ENCODE measurements around the gene PDZRN4.
"Not testable (repeated sequence)": the region's sequence is repeated elsewhere in the genome, so short reads cannot be mapped to it uniquely, and the experiment has no call there.

Gene PDZRN4

DNA sequence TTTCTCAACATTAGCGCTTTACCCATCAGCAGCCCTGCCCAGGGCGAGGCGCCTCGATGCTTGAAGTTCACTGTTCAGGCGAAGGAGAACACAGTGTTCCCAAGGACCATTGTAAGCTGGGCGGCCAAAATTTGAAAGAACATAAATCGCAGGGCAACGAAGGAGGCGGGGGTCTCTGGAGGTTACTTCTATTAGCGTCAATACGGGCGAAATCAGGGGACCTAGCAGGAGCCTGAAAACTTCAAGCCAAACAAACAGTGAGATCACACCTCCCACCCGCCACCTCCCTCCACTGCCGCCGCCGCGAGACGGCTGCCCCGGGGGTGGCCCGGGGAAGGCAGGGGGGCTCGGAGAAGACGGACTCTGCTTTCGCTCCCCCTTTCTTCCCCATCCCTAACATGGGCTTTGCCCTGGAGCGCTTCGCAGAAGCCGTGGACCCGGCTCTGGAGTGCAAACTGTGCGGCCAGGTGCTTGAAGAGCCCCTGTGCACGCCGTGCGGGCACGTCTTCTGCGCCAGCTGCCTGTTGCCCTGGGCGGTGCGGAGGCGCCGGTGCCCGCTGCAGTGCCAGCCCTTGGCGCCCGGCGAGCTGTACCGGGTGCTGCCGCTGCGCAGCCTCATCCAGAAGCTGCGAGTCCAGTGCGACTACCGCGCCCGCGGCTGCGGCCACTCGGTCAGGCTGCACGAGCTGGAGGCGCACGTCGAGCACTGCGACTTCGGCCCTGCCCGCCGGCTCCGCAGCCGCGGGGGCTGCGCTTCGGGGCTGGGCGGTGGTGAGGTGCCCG, at the start of gene PDZRN4:
PDZRN4 (plus strand) TSS at position 263 of the 783 bp plus-strand sequence.
- DNase-seq: no peak

- DNase-seq: no peak
These were observed 48.0 kb upstream of the PDZRN4 start for GRCh38 chr12:41140117-41140516.

DNA sequence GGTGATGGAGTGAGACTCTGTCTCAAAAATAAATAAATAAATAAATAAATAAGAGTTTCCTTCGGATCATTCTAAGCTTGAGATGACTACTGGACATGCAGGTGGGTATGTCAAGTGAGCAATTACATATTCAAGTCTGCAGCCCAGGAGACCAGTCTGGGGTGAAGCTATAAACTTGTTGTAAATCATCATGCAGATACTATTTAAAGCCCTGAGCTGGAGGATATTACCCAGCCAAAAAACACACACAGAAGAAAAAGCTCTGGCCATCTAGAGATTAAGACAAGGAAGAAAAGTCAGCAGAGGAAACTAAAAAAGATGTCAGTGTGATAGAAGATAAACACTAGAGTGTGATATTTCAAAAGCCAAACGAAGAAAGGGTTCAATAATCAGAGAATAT, 47.0 kb upstream of the PDZRN4 start:
- no peak for DNase-seq

DNA sequence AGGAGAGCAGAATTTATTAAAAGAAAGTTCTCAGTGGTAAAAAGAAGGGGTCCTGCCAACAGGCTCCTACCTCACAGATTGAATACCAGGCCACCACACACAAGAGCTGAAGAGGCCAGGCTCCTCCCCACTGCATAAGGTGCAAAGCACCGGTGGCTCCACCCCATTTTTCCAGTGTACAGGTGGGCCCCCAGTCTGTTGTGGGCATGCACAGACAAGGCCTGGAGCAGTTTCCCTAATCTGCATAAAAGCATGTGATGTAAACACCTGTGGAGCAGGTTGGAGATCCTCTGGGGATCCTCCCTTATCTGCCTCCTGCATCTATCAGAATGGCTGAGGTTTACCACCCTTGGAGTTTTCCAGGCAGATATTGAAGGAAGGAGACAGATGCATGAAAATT, 45.7 kb upstream of the PDZRN4 start:
- DNase-seq: no peak

DNA sequence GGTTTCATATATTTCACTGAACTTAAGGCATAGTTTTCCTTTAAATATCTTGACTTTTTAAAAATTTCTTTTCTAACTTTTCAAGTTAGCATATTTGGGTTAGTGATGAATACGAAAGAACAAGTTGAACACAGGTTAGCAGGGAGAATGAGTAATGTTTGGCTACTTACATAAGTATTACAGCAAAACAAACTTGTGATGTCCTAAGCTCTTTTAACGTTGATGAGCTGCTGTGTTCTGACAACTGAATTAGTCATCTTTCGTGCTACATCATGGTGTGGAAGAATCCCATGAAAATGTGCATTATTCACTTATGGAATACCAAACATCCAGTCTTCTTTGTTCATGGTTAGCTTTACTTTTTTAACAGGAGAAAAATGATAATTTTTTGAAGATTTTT, 36.3 kb upstream of the PDZRN4 start:
- DNase-seq: no peak

DNA sequence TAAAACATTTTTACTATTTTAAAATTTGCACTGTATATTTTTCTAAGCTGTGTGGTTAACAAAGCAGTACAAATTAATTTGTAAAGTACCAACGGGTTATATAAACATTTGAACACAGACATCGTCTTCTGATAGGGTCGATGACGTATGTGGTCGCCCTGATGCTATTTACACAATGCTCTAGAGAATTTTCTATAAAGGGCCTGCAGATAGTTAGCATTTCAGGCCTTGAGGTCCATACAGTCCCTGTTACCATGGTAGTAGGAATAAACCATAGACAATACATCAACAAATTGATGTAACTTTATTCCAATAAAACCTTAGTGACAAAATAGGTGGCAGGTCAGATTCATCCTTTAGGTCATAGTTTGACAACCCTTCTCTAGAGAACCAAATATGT, 25.7 kb upstream of the PDZRN4 start:
- no peak for DNase-seq

DNA sequence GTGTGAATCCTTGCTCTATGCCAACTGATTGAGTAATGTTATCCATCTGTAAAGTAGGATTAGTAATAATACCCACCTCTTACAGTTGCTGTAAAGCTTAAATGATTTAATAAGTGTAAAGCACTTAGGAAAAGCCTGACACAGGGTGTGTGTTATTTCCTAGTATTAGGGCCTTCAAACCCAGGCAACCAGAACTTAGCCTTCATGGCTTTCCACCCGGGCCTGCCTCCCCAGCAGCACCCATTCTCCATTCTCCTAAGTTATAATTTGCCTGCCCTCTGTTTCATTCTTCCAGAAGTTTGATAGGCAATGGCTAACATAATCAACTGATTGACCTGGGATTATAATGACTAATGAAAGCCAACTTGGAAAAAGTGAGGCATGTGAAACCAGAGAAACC, 20.4 kb upstream of the PDZRN4 start:
- DNase-seq: no peak

DNA sequence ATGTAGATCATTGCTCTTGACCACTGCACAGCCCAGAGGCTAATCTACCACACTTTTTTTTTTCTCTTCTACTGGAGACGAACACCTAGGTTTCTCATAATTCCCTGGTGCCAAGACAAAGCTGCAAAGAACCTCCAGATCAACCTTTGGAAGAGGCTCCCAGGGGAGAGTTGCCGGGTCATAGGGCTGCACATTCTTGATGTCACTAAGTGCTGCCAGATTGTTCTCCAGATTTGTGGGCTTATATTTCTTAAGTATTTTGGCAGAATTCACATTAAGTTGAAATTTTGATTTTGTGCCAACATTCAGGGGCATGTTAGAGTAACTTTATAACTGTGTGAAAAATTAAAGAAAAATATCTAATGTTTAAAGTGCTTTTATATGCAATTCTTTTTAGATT, 13.5 kb upstream of the PDZRN4 start:
- no peak for DNase-seq

GRCh38 chr12:41179507-41179906, 8.6 kb upstream of the PDZRN4 start:
- not testable (repeated sequence) for DNase-seq

GRCh38 chr12:41184864-41185263, 3.3 kb upstream of the PDZRN4 start:
- no peak for DNase-seq

GRCh38 chr12:41186026-41186425, 2.1 kb upstream of the PDZRN4 start:
- no peak for DNase-seq

DNA sequence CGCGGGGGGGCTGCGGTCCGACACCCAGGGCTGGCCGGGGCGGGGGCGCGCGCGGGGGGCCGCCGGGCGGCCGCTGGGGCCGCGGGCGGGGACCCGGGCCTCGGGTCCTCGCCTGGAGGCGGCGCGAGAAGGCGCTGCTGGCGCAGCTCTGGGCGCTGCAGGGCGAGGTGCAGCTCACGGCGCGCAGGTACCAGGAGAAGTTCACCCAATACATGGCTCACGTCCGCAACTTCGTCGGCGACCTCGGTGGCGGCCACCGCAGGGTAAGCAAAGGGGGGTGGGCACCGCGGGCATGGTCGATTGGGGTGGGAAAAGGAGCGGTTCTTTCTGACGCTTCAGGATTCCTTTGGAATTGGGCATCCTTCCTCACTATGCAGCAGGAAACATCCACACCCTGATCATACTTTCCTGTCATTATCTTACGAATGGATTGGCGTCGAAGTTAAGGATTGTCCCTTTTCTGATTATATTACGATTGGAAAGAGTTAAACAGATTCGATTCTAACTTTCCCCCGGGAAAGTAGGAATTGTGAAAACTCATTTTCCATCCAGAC, 798 bp downstream of the PDZRN4 start:
- no peak for DNase-seq

- no peak for DNase-seq
These were observed 1.5 kb downstream of the PDZRN4 start for GRCh38 chr12:41189395-41190251.

DNA sequence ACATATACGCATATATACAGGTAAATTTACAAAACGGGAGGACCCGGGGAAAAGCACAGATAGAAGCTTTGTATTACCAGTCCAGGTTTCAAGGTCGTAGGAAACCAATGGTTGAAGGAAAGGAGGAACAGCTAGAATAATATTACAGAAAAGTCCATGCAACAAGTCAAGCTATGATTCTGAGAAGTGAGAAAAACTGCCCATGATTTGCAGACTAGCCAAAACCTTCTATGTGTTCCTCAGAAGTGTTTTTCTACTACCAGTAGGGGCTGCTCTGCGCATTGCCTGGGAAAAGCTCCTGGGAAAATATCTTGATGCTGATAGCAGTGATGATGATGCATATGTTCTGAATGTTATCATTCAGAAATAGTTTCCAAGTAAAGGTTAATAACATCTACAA, 2.2 kb downstream of the PDZRN4 start:
- no peak for DNase-seq

DNA sequence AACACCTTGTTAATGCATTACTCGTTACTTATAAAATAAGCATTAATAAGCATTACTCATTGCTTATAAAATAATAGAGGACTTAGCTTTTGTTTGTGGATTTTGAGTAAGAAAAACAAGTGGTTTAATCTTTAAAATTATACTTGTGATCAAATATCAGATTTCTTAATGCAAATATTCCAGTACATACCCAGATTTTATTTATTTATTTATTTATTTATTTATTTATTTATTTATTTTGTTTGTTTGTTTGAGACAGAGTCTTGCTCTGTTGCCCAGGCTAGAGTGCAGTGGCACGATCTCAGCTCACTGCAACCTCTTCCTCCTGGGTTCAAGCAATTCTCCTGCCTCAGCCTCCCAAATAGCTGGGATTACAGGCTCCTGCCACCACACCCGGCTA, 3.4 kb downstream of the PDZRN4 start:
- DNase-seq: not testable (repeated sequence)

DNA sequence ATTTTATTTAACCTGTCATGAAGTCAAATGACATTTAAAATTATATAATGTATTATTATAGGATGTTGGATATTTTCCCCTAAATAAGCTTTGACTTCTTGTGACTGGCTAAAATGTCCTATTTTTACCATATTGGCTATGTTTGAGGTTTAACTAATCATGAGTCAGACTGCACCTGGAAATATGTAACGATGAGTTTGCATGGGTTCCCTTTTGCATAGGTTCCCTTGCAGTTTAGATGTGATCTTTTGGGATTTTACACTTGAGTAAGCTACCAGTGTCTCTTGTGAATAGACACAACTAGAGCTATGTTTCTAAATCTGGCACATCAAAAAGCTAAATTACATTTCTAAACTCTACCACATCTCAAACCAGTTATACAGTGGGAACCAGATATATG, 5.2 kb downstream of the PDZRN4 start:
- no peak for DNase-seq

- no peak for DNase-seq
These were observed 13.9 kb downstream of the PDZRN4 start for GRCh38 chr12:41202051-41202450.

DNA sequence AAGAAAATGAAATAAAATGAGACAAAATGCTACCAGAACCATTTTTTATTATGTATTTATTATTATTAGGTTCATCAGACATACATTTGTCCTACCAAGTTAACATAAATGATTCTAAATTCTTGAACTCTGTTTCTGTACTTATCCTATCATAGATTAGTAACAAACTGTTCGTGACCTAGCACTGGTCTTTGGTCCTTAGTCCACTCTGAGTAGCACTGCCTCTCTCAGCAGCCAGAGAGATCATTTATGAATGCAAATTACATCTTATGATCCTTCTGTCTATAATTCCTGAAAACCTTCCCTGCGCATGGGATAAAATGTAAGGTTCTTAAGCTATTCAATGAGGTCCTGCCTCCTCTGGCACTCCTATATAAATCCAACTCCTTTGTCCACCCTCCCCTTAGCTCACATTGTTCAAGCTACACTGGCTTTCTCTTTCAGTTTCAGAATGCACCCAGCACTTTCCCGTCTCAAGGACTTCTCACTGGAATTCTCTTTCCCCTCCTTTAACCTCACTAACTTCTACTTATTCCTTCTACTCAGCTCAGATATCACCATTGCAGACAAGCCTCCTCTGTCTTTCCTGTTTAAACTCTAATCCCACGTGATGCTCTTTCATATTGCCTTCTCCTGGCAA, 17.1 kb downstream of the PDZRN4 start:
- no peak for DNase-seq

- no peak for DNase-seq
These were observed 18.2 kb downstream of the PDZRN4 start for GRCh38 chr12:41206298-41206697.

- no peak for DNase-seq
These were observed 23.3 kb downstream of the PDZRN4 start for GRCh38 chr12:41211448-41211847.

GRCh38 chr12:41212625-41213024, 24.5 kb downstream of the PDZRN4 start:
- DNase-seq: no peak

DNA sequence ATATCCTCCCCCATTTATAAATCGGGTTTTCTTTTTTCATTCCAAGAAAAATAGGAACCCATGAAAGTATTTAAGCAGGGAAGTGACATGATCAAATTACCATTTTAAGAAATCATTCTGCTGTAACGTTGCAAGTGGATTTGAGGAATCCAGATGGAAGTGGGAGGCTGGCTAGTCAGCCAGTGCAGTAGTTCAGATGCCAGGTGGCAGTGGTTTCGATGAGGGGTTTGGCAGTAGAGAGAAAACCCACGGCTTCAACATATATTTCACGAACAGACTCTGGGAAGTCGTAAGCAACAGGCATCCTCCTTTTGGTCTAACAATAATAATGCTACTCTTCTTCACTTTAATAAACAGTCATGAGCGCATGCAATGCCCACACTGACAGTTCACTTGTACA, 25.0 kb downstream of the PDZRN4 start:
- DNase-seq: no peak

- no peak for DNase-seq
These were observed 25.5 kb downstream of the PDZRN4 start for GRCh38 chr12:41213648-41214047.
